RWPE1 (cell line): Measurements from ENCODE around the gene NKIRAS2.

ENCODE experiments used
- CTCF ChIA-PET: fragments of 350-600 bp; sonication (Branson Sonifier 250); formaldehyde crosslinking; extraction: SDS; loops from one replicate; lab custom pipeline; 2021; lab: Yijun Ruan, JAX
- POLR2A ChIA-PET: fragments of 400-600 bp; formaldehyde crosslinking; extraction: SDS; loops from one replicate; lab custom pipeline; 2020; ENCODE audit warnings: antibody characterized with exemption; ENCODE audit not compliant: low non-redundant PET; lab: Yijun Ruan, JAX
- DNase-seq: peaks from one replicate; pipeline ENCODE4 v3.0.0; 2012; ENCODE audit warnings: low spot score
- H3K27ac ChIP-seq: fragments of 450-650 bp; 2 replicates; pipeline ENCODE4 v1.5.1; 2017
- CTCF ChIP-seq: fragments of 450-650 bp; conservative IDR thresholded peaks from 2 replicates; pipeline ENCODE4 v1.5.1; 2017; ENCODE audit warnings: low read depth, mild to moderate bottlenecking

The NKIRAS2 gene

DNA sequence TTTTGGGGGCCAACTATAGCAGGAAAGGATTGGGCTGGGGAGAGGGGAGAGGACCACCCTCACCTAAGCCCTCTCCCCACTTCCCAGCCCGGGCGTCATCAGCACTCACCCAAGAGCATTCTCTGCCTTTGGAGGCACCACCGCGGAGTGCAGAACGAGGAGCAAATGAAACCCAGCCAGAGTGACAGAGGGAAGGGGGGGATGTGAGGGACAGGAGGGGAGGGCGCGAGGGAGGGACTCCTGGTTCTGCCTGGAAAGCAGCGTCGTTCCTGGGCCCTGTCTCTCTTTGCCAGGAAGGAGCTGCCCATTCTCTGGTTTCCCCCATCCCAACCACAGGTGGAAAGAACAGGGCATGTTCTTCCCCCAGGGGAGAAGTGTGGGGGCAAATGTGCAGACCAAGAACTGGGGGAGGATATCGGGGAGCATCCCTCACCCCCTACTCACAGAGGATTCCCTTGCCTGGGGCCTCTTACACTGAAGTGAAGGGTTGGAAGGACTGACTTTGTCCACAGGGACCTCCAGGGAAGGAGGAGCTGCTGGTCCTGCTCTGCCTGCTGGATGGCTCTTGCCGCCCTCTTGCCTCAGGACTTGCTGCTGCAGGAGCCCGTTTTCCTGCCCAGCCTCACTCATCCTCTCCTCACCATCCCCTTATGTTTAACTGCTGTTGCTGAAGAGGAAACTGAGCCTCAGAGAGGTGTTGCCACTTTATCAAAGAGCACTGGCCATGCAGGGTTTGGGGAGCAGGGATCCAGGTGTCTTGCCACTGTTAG, 34.0 kb downstream of the NKIRAS2 start:
- ChIA-PET POLR2A (no interaction called here), CTCF (interaction anchor here (0.7 to 0.9 kb wide), 2 partner anchors 14 to 168 kb away, joined by 3 read pairs; no protein-coding TSS in a partner anchor)
- no peak overlapping the region for H3K27ac ChIP-seq
- DNase-seq = no peak
- no peak for TF ChIP-seq CTCF

- CTCF ChIA-PET = interaction anchor here (0.6 to 0.9 kb wide), 2 partner anchors 13 kb away, joined by 3 read pairs; no protein-coding TSS in a partner anchor
- POLR2A ChIA-PET = no interaction called here
- no peak for TF ChIP-seq CTCF
- H3K27ac ChIP-seq = no peak overlapping the region
- DNase-seq = no peak
These were observed 35.1 kb downstream of the NKIRAS2 start for GRCh38 chr17:42055027-42055426.

- no peak for TF ChIP-seq CTCF
- CTCF ChIA-PET = interaction anchor here (0.6 to 0.7 kb wide), 3 partner anchors 12 to 58 kb away, joined by 3 to 4 read pairs (median 3); no protein-coding TSS in a partner anchor
- no peak overlapping the region for H3K27ac ChIP-seq
- POLR2A ChIA-PET = interaction anchor here (0.7 kb wide), 1 partner anchor 98 kb away, joined by 3 read pairs; no protein-coding TSS in a partner anchor
- DNase-seq = no peak
These were observed 35.6 kb downstream of the NKIRAS2 start for GRCh38 chr17:42055496-42055895.

DNA sequence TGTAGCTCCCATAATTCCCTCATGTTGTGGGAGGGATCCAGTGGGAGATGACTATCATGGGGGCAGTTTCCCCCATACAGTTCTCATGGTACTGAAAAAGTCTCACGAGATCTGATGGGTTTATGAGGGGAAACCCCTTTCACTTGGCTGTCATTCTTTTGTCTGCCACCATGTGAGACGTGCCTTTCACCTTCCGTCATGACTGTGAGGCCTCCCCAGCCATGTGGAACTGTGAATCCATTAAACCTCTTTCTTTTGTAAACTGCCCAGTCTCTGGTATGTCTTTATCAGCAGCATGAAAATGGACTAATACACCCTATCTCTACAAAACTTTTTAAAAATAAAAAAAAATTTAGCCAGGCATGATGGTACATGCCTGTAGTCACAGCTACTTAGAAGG, 36.7 kb downstream of the NKIRAS2 start:
- DNase-seq = no peak
- H3K27ac ChIP-seq = no peak overlapping the region
- CTCF ChIA-PET = interaction anchor here (0.6 kb wide), 1 partner anchor 343 kb away, joined by 5 read pairs; no protein-coding TSS in a partner anchor
- TF ChIP-seq CTCF = no peak
- POLR2A ChIA-PET = no interaction called here

- ChIA-PET POLR2A (no interaction called here), CTCF (interaction anchor here (2.2 kb wide), 1 partner anchor 10 kb away, joined by 5 read pairs; no protein-coding TSS in a partner anchor)
- TF ChIP-seq CTCF = no peak
- H3K27ac ChIP-seq = no peak overlapping the region
- no peak for DNase-seq
These were observed 38.2 kb downstream of the NKIRAS2 start for GRCh38 chr17:42058063-42058462.

DNA sequence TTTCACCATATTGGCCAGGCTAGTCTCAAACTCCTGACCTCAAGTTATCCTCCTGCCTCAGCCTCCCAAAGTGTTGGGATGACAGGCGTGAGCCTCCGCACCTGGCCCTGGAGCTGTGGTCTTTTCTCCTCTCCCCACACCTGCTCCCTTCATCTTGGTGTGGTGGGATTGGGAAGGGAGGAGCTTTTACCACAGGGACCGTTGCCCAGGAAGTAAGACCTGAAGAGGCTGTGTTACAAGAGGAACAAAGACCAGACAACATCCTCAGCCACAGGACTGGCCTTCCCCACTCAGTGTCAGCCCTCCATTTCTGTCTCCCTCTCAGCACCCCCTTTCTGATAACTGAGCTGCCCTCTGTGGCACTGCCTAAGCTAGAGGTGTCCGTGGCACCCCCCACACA, 39.9 kb downstream of the NKIRAS2 start:
- POLR2A ChIA-PET = no interaction called here
- no peak for DNase-seq
- no peak for TF ChIP-seq CTCF
- H3K27ac ChIP-seq = no peak overlapping the region
- CTCF ChIA-PET = interaction anchor here (2.2 kb wide), 1 partner anchor 8 kb away, joined by 5 read pairs; no protein-coding TSS in a partner anchor
